ENCODE measurements around the gene ZNF358. TPM values are rescaled to one million over a fixed set of nuclear protein-coding genes. Genes with fewer than 3 reads are reported as not detected.
A peak's percentile ranks its signal among the peaks of the same experiment; 100 is the strongest.

The ZNF358 gene
- total and polyA plus RNA-seq, 2 of the 13 experiments (the other 11 are each of a cell fraction or from before 2014, with no cell fraction given) = 9.1 to 37.0 TPM

DNA sequence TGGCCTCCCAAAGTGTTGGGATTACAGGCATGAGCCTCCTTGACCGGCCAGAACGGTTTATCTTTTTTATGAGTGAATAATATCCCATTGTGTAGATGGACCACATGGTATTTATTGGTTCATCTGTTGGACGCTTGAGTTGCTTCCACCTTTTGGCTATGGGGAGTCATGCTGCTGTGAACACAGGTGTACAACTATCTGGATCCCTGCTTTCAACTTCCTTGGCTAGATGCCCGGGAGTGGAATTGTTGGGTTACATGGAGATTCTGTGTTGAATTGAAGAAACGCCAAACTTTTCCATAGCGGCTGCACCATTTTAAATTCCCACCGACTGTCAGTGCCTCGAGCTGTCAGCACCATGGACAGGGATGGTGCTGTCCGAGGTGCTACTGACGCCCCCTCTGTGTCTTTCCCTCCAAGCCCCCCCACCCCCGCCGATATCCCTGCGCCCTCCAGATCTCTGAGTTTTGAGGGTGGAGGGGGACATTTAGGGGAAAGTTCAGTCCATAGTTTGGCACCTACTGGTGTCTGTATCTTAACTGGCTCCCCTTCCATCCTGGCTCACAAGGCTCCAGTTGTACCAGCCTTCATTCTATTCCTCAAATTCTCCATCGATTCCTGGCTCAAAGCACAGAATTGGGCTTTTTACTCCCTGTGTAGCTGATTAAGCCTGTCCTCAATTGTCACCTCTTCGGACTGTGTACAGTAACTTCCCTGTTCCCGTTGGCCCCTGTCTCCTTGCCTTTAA is 46.9 kb downstream of the ZNF358 start (continued):
- TF ChIP-seq SIX4 (CRISPR knock-in tag; IDR thresholded peaks at IDR 0.05) (peak; percentile 95), HOXD1 (CRISPR knock-in tag; IDR thresholded peaks at IDR 0.05) (peak; percentile 98), AGO1 (IDR thresholded peaks at IDR 0.05; ENCODE audit: low read depth, low read length, poor library complexity, severe bottlenecking) (no peak), CHCHD3 (CRISPR knock-in tag; IDR thresholded peaks at IDR 0.05) (peak; percentile 98), IRF2 (CRISPR knock-in tag; IDR thresholded peaks at IDR 0.05) (peak; percentile 84), CREM (IDR thresholded peaks at IDR 0.05) (no peak), CREM (CRISPR knock-in tag; IDR thresholded peaks at IDR 0.05) (peak; percentile 67), ZNF263 (CRISPR knock-in tag; IDR thresholded peaks at IDR 0.05) (peak; percentile 88), ZBTB7B (CRISPR knock-in tag; IDR thresholded peaks at IDR 0.05) (peak; percentile 94), HNRNPK (IDR thresholded peaks at IDR 0.05; ENCODE audit: low read depth, low read length, poor library complexity, severe bottlenecking) (no peak), ZNF749 (CRISPR knock-in tag; IDR thresholded peaks at IDR 0.05; ENCODE audit: borderline replicate concordance) (peak; percentile 95), KLF15 (CRISPR knock-in tag; IDR thresholded peaks at IDR 0.05; ENCODE audit: borderline replicate concordance) (peak; percentile 96), ZNF383 (CRISPR knock-in tag; IDR thresholded peaks at IDR 0.05; ENCODE audit: borderline replicate concordance) (no peak), PLRG1 (conservative IDR thresholded peaks at IDR 0.05) (no peak), ZNF687 (CRISPR knock-in tag; IDR thresholded peaks at IDR 0.05) (no peak; the same call in 1 of the 2 replicates), HNRNPL (IDR thresholded peaks at IDR 0.05; ENCODE audit: low read depth, low read length) (no peak)
- TF ChIP-seq, protein P1, sequence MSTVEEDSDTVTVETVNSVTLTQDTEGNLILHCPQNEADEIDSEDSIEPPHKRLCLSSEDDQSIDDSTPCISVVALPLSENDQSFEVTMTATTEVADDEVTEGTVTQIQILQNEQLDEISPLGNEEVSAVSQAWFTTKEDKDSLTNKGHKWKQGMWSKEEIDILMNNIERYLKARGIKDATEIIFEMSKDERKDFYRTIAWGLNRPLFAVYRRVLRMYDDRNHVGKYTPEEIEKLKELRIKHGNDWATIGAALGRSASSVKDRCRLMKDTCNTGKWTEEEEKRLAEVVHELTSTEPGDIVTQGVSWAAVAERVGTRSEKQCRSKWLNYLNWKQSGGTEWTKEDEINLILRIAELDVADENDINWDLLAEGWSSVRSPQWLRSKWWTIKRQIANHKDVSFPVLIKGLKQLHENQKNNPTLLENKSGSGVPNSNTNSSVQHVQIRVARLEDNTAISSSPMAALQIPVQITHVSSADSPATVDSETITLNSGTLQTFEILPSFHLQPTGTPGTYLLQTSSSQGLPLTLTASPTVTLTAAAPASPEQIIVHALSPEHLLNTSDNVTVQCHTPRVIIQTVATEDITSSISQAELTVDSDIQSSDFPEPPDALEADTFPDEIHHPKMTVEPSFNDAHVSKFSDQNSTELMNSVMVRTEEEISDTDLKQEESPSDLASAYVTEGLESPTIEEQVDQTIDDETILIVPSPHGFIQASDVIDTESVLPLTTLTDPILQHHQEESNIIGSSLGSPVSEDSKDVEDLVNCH (CRISPR knock-in tag; IDR thresholded peaks at IDR 0.05) = peak; percentile 81; the same call in 1 of the 2 replicates
- TF ChIP-seq, protein P2, sequence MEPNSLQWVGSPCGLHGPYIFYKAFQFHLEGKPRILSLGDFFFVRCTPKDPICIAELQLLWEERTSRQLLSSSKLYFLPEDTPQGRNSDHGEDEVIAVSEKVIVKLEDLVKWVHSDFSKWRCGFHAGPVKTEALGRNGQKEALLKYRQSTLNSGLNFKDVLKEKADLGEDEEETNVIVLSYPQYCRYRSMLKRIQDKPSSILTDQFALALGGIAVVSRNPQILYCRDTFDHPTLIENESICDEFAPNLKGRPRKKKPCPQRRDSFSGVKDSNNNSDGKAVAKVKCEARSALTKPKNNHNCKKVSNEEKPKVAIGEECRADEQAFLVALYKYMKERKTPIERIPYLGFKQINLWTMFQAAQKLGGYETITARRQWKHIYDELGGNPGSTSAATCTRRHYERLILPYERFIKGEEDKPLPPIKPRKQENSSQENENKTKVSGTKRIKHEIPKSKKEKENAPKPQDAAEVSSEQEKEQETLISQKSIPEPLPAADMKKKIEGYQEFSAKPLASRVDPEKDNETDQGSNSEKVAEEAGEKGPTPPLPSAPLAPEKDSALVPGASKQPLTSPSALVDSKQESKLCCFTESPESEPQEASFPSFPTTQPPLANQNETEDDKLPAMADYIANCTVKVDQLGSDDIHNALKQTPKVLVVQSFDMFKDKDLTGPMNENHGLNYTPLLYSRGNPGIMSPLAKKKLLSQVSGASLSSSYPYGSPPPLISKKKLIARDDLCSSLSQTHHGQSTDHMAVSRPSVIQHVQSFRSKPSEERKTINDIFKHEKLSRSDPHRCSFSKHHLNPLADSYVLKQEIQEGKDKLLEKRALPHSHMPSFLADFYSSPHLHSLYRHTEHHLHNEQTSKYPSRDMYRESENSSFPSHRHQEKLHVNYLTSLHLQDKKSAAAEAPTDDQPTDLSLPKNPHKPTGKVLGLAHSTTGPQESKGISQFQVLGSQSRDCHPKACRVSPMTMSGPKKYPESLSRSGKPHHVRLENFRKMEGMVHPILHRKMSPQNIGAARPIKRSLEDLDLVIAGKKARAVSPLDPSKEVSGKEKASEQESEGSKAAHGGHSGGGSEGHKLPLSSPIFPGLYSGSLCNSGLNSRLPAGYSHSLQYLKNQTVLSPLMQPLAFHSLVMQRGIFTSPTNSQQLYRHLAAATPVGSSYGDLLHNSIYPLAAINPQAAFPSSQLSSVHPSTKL (CRISPR knock-in tag; IDR thresholded peaks at IDR 0.05) = peak; percentile 86

All from HepG2 (cell line).